Bronchial epithelial cell (primary cell): ENCODE measurements around the gene SPC25. TPM values are rescaled to one million over a fixed set of nuclear protein-coding genes. Genes with fewer than 3 reads are reported as not detected.
"Not testable (repeated sequence)": the region's sequence is repeated elsewhere in the genome, so short reads cannot be mapped to it uniquely, and the experiment has no call there.

ENCODE experiments used
- DNase-seq: peaks from one replicate; pipeline ENCODE4 v3.0.0-alpha.2; 2010; ENCODE audit warnings: low read depth
- FAIRE-seq: peaks from 2 replicates; lab custom pipeline; 2011; peaks lifted over from hg19 to GRCh38; lab: Jason Lieb, UNC
- H3K27me3 ChIP-seq: 2 replicates; pipeline ENCODE4 v1.5.1; 2011; ENCODE audit warnings: low read length; ENCODE audit not compliant: control insufficient read depth, insufficient read depth
- H3K36me3 ChIP-seq: 2 replicates; pipeline ENCODE4 v1.5.1; 2011; ENCODE audit warnings: low read length; ENCODE audit not compliant: control insufficient read depth, insufficient read depth
- H3K4me3 ChIP-seq: 2 replicates; pipeline ENCODE4 v1.5.1; 2011; ENCODE audit warnings: mild to moderate bottlenecking, low read depth, low read length, control low read depth
- CTCF ChIP-seq: IDR thresholded peaks from 2 replicates; pipeline ENCODE4 v1.5.1; 2011; ENCODE audit warnings: mild to moderate bottlenecking, moderate library complexity, low read length, control low read depth, inconsistent platforms; ENCODE audit not compliant: insufficient read depth, severe bottlenecking
- total RNA-seq: library from RNA; depleted of rRNA; stranded (reverse); fragments of >200 nt; gene quantifications from 2 replicates; pipeline ENCODE4 v1.2.1, GENCODE V29; 2014

Gene SPC25
- 0.13 TPM in 1 of 2 replicates, not detected in the other for total RNA-seq

GRCh38 chr2:168890006-168890782 lies at the start of gene SPC25:
TSS of gene SPC25 (minus strand) at chr2:168890430. CDS start at chr2:168889519, 911 bp downstream.
- H3K4me3 ChIP-seq, result peak within 1 kb of the TSS; percentile 64
- no peak for TF ChIP-seq CTCF
- H3K36me3 ChIP-seq, result no peaks in the 10 kb centered on the region
- DNase-seq (peak; percentile 85), FAIRE-seq (no peak)
- no peaks in the 10 kb centered on the region for H3K27me3 ChIP-seq

GRCh38 chr2:168939918-168940317 lies 49.7 kb upstream of the SPC25 start:
- Histone ChIP-seq H3K4me3 (no peak overlapping the region), H3K36me3 (no peaks in the 10 kb centered on the region), H3K27me3 (no peaks in the 10 kb centered on the region)
- DNase-seq (no peak), FAIRE-seq (no peak)
- TF ChIP-seq CTCF, result no peak

GRCh38 chr2:168939061-168939460 lies 48.8 kb upstream of the SPC25 start:
- FAIRE-seq (no peak), DNase-seq (no peak)
- H3K27me3 ChIP-seq, result no peaks in the 10 kb centered on the region
- no peak overlapping the region for H3K4me3 ChIP-seq
- no peaks in the 10 kb centered on the region for H3K36me3 ChIP-seq
- no peak for TF ChIP-seq CTCF

- no peaks in the 10 kb centered on the region for H3K36me3 ChIP-seq
- FAIRE-seq (peak; percentile 81), DNase-seq (peak; percentile 69)
- H3K4me3 ChIP-seq, result no peak overlapping the region
- H3K27me3 ChIP-seq, result no peaks in the 10 kb centered on the region
- no peak for TF ChIP-seq CTCF
These were observed 45.8 kb upstream of the SPC25 start for GRCh38 chr2:168935810-168936581.

GRCh38 chr2:168934826-168935225 lies 44.6 kb upstream of the SPC25 start:
- Histone ChIP-seq H3K27me3 (peaks cover 2% of the 10 kb centered on the region), H3K36me3 (no peaks in the 10 kb centered on the region), H3K4me3 (no peak overlapping the region)
- peak; percentile 44 for DNase-seq
- FAIRE-seq, result no peak
- no peak for TF ChIP-seq CTCF

- not testable (repeated sequence) for H3K4me3 ChIP-seq, H3K27me3 ChIP-seq, FAIRE-seq, H3K36me3 ChIP-seq, DNase-seq
These were observed 41.9 kb upstream of the SPC25 start for GRCh38 chr2:168932174-168932573.
